Activated CD4-positive, alpha-beta T cell treated with anti-CD3 and anti-CD28 coated beads, Interleukin-2, amount 10 ng/mL, durations not matched to agents 7 days and 5 days (primary cell): ENCODE measurements around the gene BMPR1B. TPM values are rescaled to one million over a fixed set of nuclear protein-coding genes. Genes with fewer than 3 reads are reported as not detected.

Experiments used
- CTCF ChIA-PET: fragments of 350-600 bp; sonication (Branson Sonifier 250); formaldehyde crosslinking; loops from one replicate; lab custom pipeline; 2021; ENCODE audit warnings: antibody characterized with exemption; lab: Charles Lee
- POLR2A ChIA-PET: fragments of 350-600 bp; sonication (Branson Sonifier 250); formaldehyde crosslinking; loops from one replicate; lab custom pipeline; 2021; ENCODE audit warnings: antibody characterized with exemption; lab: Charles Lee
- DNase-seq: peaks from one replicate; pipeline ENCODE4 v3.0.0-alpha.2; 2020
- H3K27ac Mint-ChIP-seq: one replicate; pipeline ENCODE4 v1.8.0; 2021; ENCODE audit warnings: mild to moderate bottlenecking, moderate library complexity, mixed read lengths
- H3K27me3 Mint-ChIP-seq: one replicate; pipeline ENCODE4 v1.8.0; 2021; ENCODE audit warnings: mixed read lengths
- H3K36me3 Mint-ChIP-seq: one replicate; pipeline ENCODE4 v1.8.0; 2021; ENCODE audit warnings: low read depth, mixed read lengths
- H3K4me1 Mint-ChIP-seq: one replicate; pipeline ENCODE4 v1.8.0; 2021; ENCODE audit warnings: mixed read lengths
- H3K4me3 Mint-ChIP-seq: one replicate; pipeline ENCODE4 v1.8.0; 2021; ENCODE audit warnings: mild to moderate bottlenecking, moderate library complexity, mixed read lengths
- H3K9me3 Mint-ChIP-seq: one replicate; pipeline ENCODE4 v1.8.0; 2021; ENCODE audit warnings: mixed read lengths
- total RNA-seq, 2 experiments: library from RNA; stranded (reverse); gene quantifications; one replicate each; pipeline ENCODE4 v1.2.3, GENCODE V29; 2021

The BMPR1B gene
- total RNA-seq, 2 experiments from 2014 or later, result not detected

DNA sequence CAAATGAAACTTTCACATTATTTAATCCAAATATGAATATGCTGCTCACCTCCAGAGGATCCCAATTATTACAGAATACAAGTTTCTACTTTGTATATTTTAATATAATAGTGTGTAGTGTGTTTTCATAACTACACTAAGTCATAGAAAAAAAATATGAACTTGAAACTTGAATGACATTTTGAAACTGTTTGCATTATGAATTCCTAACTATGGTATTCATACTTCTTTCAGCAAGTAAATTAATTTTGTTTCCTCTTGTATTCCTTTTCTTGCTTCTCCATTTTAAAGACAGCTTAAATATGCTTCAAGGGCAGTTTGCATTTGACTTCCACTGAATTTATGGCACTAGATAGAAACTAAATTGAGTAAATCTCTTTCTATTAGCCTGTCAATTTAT lies 177.1 kb downstream of the BMPR1B start:
- DNase-seq, result no peak
- no peaks in the 10 kb centered on the region for H3K4me1 Mint-ChIP-seq
- H3K27ac Mint-ChIP-seq, result no peak overlapping the region
- no peaks in the 10 kb centered on the region for H3K9me3 Mint-ChIP-seq
- no peak overlapping the region for H3K4me3 Mint-ChIP-seq
- ChIA-PET CTCF (no interaction called here), POLR2A (no interaction called here)
- no peaks in the 10 kb centered on the region for H3K36me3 Mint-ChIP-seq
- H3K27me3 Mint-ChIP-seq, result no peaks in the 10 kb centered on the region

- Mint-ChIP-seq H3K4me3 (no peak overlapping the region), H3K27me3 (no peaks in the 10 kb centered on the region), H3K9me3 (no peaks in the 10 kb centered on the region), H3K4me1 (no peaks in the 10 kb centered on the region), H3K27ac (no peak overlapping the region), H3K36me3 (no peaks in the 10 kb centered on the region)
- DNase-seq, result no peak
- POLR2A ChIA-PET, result no interaction called here
- CTCF ChIA-PET, result no interaction called here
Measured at GRCh38 chr4:94936854-94937253, 179.1 kb downstream of the BMPR1B start.

DNA sequence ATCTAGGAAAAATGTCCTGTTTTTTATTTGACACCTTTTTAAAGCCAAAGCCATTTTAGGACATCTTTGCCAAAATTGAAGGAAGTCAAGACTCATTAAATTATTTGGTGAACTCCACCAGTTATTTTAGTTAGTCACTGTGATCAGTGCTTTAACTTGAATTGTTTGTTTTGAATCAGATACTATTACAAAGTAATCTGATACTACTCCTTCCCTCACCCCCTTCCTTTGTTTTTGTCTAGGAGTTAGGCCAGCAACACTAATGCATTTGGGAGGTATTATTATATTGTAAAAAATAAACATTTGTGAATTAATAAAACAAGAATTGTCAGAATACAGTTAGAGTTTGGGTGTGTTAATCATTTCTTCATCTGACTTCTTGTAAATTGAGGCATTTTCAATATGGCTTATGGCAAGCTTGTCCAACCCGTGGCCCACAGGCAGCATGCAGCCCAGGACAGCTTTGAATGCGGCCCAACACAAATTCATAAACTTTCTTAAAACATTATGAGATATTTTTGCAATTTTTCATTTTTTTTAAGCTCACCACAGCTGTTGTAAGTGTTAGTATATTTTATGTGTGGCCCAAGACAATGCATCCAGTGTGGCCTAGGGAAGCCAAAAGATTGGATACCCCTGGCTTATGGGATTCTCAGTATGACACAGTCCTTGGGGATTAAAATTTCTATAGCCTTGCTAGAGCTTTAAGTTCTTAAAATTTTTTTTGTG lies 182.2 kb downstream of the BMPR1B start:
- Mint-ChIP-seq H3K27ac (no peak overlapping the region), H3K36me3 (no peaks in the 10 kb centered on the region), H3K27me3 (no peaks in the 10 kb centered on the region), H3K4me3 (no peak overlapping the region), H3K4me1 (no peaks in the 10 kb centered on the region), H3K9me3 (no peaks in the 10 kb centered on the region)
- ChIA-PET POLR2A (no interaction called here), CTCF (no interaction called here)
- no peak for DNase-seq

- H3K36me3 Mint-ChIP-seq, result no peaks in the 10 kb centered on the region
- H3K4me1 Mint-ChIP-seq, result no peaks in the 10 kb centered on the region
- no peaks in the 10 kb centered on the region for H3K9me3 Mint-ChIP-seq
- DNase-seq, result no peak
- ChIA-PET CTCF (no interaction called here), POLR2A (no interaction called here)
- no peaks in the 10 kb centered on the region for H3K27me3 Mint-ChIP-seq
- no peak overlapping the region for H3K27ac Mint-ChIP-seq
- no peak overlapping the region for H3K4me3 Mint-ChIP-seq
Measured at GRCh38 chr4:94940520-94940908, 182.8 kb downstream of the BMPR1B start.

GRCh38 chr4:94941706-94942105 lies 184.0 kb downstream of the BMPR1B start:
- POLR2A ChIA-PET, result no interaction called here
- Mint-ChIP-seq H3K4me1 (no peaks in the 10 kb centered on the region), H3K9me3 (no peaks in the 10 kb centered on the region), H3K36me3 (no peaks in the 10 kb centered on the region), H3K27me3 (no peaks in the 10 kb centered on the region), H3K4me3 (no peak overlapping the region), H3K27ac (no peak overlapping the region)
- CTCF ChIA-PET, result no interaction called here
- no peak for DNase-seq

GRCh38 chr4:94944726-94945125 lies 187.0 kb downstream of the BMPR1B start:
- no peak for DNase-seq
- H3K36me3 Mint-ChIP-seq, result no peaks in the 10 kb centered on the region
- no peak overlapping the region for H3K4me3 Mint-ChIP-seq
- POLR2A ChIA-PET, result no interaction called here
- no peaks in the 10 kb centered on the region for H3K27me3 Mint-ChIP-seq
- CTCF ChIA-PET, result no interaction called here
- H3K9me3 Mint-ChIP-seq, result no peaks in the 10 kb centered on the region
- H3K4me1 Mint-ChIP-seq, result no peaks in the 10 kb centered on the region
- H3K27ac Mint-ChIP-seq, result no peak overlapping the region

DNA sequence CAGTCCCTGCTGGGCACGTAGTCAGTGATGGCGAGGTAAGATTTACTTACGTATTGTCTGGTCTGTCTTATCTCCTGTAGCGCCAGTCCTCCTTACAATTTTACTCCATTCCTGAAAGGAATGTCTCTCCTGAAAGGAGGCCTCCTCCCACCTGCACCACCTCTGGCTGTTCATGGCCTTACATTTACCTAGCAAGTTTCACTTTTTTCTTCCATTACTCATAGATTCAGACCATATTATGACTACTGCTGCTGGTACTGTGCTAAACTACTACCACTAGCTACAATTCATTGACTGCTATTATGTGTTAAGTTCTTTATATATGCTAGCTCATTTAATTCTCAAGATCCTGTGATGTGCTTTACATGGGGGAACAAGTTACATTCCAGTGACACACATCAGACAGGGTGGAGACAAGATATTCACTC lies 189.9 kb downstream of the BMPR1B start:
- Mint-ChIP-seq H3K36me3 (no peaks in the 10 kb centered on the region), H3K4me1 (no peaks in the 10 kb centered on the region), H3K27me3 (no peaks in the 10 kb centered on the region), H3K9me3 (no peaks in the 10 kb centered on the region), H3K4me3 (no peak overlapping the region), H3K27ac (no peak overlapping the region)
- ChIA-PET CTCF (interaction anchor here (0.6 kb wide), 1 partner anchor 14 kb away, joined by 3 read pairs; no protein-coding TSS in a partner anchor), POLR2A (no interaction called here)
- DNase-seq, result no peak

DNA sequence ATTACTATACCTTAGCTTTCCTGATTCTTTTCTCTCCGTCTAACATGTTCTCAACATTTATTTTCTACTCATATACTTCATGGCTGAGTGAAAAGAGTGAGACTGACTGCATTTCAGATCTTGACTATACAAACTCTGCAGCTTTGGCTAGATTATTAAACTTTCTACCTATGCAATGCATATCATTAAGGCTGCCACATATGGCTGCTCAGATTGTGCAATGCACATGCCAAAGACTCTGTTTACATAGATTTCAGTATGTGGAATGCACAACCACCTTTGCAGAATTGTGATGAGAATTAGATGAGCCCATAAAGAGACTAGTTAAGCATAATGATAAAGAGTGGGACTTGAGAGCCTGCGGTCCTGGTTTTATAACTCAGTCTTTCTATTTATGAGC lies 196.5 kb downstream of the BMPR1B start:
- no peak overlapping the region for H3K4me3 Mint-ChIP-seq
- no peak for DNase-seq
- no peaks in the 10 kb centered on the region for H3K9me3 Mint-ChIP-seq
- ChIA-PET CTCF (no interaction called here), POLR2A (no interaction called here)
- no peaks in the 10 kb centered on the region for H3K4me1 Mint-ChIP-seq
- H3K27me3 Mint-ChIP-seq, result no peaks in the 10 kb centered on the region
- H3K36me3 Mint-ChIP-seq, result no peaks in the 10 kb centered on the region
- H3K27ac Mint-ChIP-seq, result no peak overlapping the region

DNA sequence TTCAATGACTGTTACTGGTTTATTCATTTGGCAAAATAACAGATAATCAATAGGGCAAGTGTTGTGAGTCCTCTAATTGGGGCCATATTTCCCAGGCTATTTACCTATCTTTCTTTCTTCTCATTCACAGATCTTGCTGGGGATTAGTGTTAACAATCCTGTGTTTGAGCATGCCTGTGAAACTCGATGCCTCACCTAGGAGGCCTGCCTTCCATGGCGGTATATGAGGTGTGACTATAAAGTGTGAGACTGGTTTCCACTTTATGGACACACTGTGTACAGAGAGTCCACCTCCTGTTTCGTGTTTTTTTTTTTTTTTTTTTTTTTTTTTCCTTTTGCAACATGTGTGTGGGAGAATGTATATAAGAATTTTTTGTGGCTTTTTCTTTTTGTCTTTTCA lies 199.3 kb downstream of the BMPR1B start:
- no peaks in the 10 kb centered on the region for H3K4me1 Mint-ChIP-seq
- H3K27ac Mint-ChIP-seq, result no peak overlapping the region
- no peak overlapping the region for H3K4me3 Mint-ChIP-seq

GRCh38 chr4:94959307-94959706 lies 201.6 kb downstream of the BMPR1B start:
- POLR2A ChIA-PET, result no interaction called here
- CTCF ChIA-PET, result no interaction called here
- Mint-ChIP-seq H3K4me1 (no peaks in the 10 kb centered on the region), H3K27me3 (no peaks in the 10 kb centered on the region), H3K9me3 (peaks cover 2% of the 10 kb centered on the region), H3K27ac (no peak overlapping the region), H3K4me3 (no peak overlapping the region), H3K36me3 (no peaks in the 10 kb centered on the region)
- no peak for DNase-seq

More for the DNA sequence above, 199.3 kb downstream of the BMPR1B start:
- ChIA-PET CTCF (no interaction called here), POLR2A (no interaction called here)
- Mint-ChIP-seq H3K36me3 (no peaks in the 10 kb centered on the region), H3K9me3 (no peaks in the 10 kb centered on the region), H3K27me3 (no peaks in the 10 kb centered on the region)
- DNase-seq, result no peak

GRCh38 chr4:94960708-94961107 lies 203.0 kb downstream of the BMPR1B start:
- no peak overlapping the region for H3K27ac Mint-ChIP-seq
- no peak overlapping the region for H3K4me3 Mint-ChIP-seq
- POLR2A ChIA-PET, result no interaction called here

DNA sequence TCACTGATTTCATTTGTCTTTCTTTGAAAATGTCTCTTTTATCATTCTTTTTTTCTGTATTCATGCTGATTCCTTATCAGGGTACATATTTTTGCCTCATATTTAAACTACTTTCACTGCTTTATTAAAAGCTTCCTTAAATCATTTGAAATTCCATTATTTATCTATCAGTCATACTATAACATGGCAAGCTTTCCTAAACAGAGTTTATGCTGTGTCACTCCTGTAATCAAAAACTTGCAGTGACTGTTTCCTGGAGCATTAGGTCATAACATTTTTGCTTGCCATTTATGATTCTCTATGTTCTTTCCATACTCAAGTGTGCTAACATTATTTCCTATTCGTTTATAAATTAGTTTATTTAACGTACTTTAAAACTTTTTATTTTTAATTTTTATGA lies 203.7 kb downstream of the BMPR1B start:
- Mint-ChIP-seq H3K9me3 (peaks cover 2% of the 10 kb centered on the region), H3K4me1 (no peaks in the 10 kb centered on the region), H3K36me3 (no peaks in the 10 kb centered on the region), H3K4me3 (no peak overlapping the region), H3K27ac (no peak overlapping the region), H3K27me3 (no peaks in the 10 kb centered on the region)
- CTCF ChIA-PET, result no interaction called here
- POLR2A ChIA-PET, result no interaction called here
- DNase-seq, result no peak

More at GRCh38 chr4:94960708-94961107, 203.0 kb downstream of the BMPR1B start:
- DNase-seq, result no peak
- no peaks in the 10 kb centered on the region for H3K27me3 Mint-ChIP-seq
- peaks cover 2% of the 10 kb centered on the region for H3K9me3 Mint-ChIP-seq
- CTCF ChIA-PET, result no interaction called here
- H3K36me3 Mint-ChIP-seq, result no peaks in the 10 kb centered on the region
- H3K4me1 Mint-ChIP-seq, result no peaks in the 10 kb centered on the region

DNA sequence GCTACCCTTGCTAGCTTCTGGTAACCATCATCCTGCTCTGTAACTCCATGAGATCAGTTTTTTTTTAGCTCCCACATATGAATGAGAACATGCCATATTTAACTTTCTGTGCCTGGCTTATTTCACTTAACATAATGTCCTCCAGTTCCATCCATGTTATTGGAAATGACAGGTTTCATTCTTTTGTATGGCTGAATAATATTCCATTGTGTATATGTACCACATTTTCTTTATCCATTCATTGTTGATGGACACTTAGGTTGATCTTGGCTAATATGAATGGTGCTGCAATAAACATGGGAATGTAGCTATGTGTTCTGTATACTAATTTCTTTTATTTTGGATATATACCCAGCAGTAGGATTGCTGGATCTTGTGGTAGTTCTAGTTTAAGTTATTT lies 204.7 kb downstream of the BMPR1B start:
- Mint-ChIP-seq H3K27ac (no peak overlapping the region), H3K4me1 (no peaks in the 10 kb centered on the region), H3K4me3 (no peak overlapping the region), H3K27me3 (no peaks in the 10 kb centered on the region), H3K36me3 (no peaks in the 10 kb centered on the region), H3K9me3 (peaks cover 2% of the 10 kb centered on the region)
- ChIA-PET CTCF (no interaction called here), POLR2A (no interaction called here)
- no peak for DNase-seq

DNA sequence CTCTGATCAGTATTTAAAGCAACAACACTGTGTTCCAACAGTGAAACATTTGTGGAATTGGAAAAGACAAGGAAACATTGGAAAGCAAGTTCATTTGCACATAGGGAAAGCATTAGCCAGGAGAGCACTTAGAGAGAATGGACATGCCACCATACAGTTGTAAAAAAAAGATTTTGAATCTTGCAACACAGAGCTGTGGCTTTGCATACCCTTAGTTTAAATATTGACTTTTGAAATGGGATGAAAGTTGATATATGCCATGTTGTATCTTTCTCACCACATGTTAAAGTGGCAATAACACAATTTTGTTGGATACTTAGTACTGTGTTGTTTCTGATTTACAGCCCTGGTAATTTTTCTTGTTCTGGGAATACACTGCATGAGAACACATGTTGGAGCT lies 208.1 kb downstream of the BMPR1B start:
- Mint-ChIP-seq H3K36me3 (no peaks in the 10 kb centered on the region), H3K9me3 (peaks cover 2% of the 10 kb centered on the region), H3K27me3 (no peaks in the 10 kb centered on the region), H3K4me3 (no peak overlapping the region), H3K27ac (no peak overlapping the region), H3K4me1 (no peaks in the 10 kb centered on the region)
- CTCF ChIA-PET, result no interaction called here
- DNase-seq, result no peak
- POLR2A ChIA-PET, result no interaction called here
